Stimulated activated CD8-positive, alpha-beta memory T cell treated with anti-CD3 and anti-CD28 coated beads, Interleukin-15, amount 100 ng/mL, for 1 hour (primary cell): ENCODE results near the gene KRTAP5-2.
A peak's percentile ranks its signal among the peaks of the same experiment; 100 is the strongest.
"Not testable (repeated sequence)": the region's sequence is repeated elsewhere in the genome, so short reads cannot be mapped to it uniquely, and the experiment has no call there.

Source experiments
- DNase-seq: peaks from one replicate; pipeline ENCODE4 v3.0.0-alpha.2; 2020; ENCODE audit warnings: low read depth

The KRTAP5-2 gene

DNA sequence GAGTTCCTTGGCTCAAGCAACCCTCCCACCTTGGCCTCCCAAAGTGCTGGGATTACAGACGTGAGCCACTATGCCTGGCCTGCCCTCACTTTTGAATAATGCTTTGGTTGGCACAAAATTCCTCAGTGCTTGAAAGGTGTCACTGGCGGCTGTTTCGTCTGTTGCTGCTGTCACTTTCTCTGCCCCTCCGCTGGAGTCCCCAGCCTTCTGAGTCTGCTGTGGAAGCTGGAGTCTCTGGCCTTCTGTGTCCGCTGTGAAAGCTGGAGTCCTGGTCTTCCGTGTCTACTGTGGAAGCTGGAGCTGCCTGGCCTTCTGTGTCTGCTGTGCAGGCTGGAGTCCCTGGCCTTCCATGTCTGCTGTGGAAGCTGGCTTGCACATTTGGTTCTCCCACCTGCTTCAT lies 8.1 kb downstream of the KRTAP5-2 start:
- no peak for DNase-seq

DNA sequence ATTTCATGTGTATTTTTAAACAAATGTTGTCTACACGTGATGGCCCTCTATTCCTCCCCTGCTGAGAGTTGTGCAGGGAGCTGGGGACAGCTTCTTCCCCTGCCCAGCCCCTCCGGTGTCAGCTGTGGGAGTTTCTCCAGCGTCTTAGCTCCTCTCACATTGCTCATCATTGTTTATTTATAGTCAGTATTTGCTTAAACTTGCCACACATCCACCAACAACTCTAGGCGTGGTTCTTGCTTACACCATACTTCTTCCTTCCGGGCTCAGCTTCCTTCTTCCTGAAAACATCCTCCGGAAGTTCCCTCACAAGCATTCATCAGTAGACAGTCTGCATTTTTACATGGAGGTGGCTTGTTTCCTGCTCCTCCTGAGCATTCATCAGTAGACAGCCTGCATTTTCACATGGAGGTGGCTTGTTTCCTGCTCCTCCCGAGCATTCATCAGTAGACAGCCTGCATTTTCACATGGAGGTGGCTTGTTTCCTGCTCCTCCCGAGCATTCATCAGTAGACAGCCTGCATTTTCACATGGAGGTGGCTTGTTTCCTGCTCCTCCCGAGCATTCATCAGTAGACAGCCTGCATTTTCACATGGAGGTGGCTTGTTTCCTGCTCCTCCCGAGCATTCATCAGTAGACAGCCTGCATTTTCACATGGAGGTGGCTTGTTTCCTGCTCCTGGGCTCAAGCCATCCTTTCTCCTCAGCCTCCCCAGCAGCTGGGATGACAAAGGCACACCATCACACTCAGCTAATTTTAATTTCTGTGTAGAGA lies 8.7 kb downstream of the KRTAP5-2 start:
- not testable (repeated sequence) for DNase-seq

DNA sequence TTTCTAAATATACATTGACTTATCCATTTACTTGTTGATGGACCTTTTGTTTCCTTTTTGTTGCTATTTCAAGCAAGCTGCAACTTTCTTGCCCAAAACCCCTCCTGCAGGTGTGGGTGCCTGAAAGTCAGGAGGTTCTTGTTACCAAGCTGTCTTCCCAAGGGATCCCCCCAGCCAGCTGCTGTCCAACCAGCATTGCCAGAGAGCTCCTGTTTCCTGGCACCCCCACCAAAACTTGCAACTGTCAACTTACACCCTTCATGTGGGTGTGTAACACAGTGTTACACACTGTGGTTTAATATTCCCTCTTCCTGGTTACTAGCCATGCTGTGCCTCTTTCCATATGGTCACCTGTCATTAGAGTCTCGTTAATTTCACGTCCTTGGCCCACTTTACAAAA lies 11.4 kb downstream of the KRTAP5-2 start:
- DNase-seq: no peak

DNA sequence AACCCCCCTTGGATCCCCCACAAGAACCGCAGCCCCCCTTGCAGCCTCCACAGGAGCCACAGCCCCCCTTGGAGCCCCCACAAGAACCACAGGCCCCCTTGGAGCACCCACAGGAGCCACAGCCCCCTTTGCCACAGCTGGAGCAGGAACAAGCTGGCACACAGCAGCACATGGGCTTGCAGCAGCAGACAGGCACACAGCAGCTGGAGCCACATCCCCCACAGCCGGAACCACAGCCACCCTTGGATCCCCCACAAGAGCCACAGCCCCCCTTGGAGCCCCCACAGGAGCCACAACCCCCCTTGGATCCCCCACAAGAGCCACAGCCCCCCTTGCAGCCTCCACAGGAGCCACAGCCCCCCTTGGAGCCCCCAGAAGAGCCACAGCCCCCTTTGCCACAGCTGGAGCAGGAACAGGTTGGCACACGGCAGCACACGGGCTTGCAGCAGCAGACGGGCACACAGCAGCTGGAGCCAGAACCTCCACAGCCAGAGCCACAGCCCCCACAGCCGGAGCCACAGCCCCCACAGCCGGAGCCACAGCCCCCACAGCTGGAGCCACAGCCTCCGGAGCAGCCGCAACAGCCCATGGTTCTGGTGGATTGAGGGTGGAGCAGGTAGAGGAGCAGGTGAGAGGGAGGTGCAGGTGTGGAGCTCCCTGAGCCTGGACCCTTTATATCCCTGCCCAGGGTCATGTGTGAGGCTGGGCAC lies 13.3 kb downstream of the KRTAP5-2 start, which contains the start of gene KRTAP5-1:
Gene KRTAP5-1 (minus strand): TSS at position 623 of the 710 bp plus-strand sequence. CDS start 34 bp downstream, at position 589.
- DNase-seq: not testable (repeated sequence)

DNA sequence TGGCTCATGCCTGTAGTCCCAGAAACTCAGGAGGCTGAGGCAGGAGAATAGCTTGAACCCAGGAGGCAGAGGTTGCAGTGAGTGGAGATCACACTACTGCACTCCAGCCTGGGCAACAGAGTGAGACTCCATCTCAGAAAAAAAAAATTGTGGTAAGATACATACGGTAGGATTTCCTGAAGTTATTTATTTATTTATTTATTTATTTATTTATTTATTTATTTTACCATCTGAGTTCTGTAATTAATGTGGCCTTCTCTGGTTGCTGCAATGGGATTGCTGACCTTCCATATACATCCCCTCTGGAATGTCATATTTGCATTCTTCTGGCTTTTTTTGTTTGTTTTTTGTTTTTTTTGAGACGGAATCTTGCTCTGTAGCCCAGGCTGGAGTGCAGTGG lies 15.2 kb downstream of the KRTAP5-2 start:
- DNase-seq: not testable (repeated sequence)

DNA sequence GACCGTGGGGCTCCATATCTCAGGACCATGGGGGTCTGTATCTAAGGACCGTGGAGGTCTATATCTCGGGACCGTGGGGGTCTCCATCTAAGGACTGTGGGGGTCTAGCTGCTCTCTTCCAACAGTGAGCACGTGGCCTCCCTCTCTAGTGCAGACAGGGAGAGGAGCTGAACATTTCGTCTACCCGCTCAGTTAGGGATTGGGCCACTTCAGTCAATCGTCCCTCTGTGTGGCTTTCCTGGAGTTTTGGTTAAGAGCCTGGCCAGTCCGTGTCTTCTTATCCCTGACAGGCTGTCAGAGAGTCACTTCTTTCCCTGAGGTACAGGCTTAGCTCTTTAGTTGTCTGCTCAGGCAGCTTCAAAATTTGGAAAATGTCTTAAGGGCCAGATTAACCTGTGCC lies 16.1 kb downstream of the KRTAP5-2 start:
- no peak for DNase-seq

DNA sequence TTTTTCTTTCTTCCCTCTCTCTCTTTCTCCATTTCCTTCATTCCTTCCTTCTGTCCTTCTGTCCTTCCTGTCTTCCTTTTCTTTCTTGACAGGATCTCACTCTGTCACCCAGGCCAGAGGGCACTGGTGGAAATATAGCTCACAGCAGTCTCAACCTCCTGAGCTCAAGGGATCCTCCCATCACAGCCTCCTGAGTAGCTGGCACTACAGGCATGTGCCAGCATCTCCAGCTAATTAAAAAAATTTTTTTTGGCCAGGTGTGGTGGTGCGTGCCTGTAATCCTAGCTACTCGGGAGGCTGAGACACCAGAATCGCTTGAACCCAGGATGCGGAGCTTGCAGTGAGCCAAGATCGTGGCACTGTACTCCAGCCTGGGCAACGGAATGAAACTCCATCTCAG lies 21.3 kb downstream of the KRTAP5-2 start:
- no peak for DNase-seq

DNA sequence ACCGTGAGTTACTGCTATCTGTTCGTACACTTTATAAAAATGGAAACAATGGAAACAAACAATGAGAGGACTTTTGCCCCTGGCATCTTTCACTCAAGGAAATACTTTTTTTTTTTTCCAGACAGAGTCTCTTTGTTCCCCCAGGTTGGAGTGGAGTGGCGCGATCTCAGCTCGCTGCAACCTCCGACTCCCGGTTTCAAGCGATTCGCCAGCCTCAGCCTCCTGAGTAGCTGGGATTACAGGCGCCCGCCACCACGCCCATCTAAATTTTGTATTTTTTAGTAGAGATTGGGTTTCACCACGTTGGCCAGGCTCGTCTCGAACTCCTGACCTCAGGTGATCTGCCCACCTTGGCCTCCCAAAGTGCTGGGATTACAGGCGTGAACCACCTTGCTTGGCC lies 22.3 kb downstream of the KRTAP5-2 start:
- DNase-seq: not testable (repeated sequence)

DNA sequence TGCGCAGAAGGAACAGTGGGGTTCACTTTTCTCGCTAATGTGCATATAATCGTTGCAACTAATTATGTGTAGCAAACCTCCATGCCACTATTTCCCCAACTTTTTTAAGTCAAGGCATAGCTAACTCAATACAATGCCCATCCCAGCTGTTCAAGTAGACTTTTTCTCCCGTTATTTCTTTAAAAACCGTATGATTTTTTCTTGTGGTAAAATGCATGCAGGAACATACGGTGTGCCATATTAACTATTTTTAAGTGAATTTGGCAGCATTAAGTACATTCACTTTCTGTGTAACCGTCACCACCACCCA lies 23.2 kb downstream of the KRTAP5-2 start:
- DNase-seq: no peak

DNA sequence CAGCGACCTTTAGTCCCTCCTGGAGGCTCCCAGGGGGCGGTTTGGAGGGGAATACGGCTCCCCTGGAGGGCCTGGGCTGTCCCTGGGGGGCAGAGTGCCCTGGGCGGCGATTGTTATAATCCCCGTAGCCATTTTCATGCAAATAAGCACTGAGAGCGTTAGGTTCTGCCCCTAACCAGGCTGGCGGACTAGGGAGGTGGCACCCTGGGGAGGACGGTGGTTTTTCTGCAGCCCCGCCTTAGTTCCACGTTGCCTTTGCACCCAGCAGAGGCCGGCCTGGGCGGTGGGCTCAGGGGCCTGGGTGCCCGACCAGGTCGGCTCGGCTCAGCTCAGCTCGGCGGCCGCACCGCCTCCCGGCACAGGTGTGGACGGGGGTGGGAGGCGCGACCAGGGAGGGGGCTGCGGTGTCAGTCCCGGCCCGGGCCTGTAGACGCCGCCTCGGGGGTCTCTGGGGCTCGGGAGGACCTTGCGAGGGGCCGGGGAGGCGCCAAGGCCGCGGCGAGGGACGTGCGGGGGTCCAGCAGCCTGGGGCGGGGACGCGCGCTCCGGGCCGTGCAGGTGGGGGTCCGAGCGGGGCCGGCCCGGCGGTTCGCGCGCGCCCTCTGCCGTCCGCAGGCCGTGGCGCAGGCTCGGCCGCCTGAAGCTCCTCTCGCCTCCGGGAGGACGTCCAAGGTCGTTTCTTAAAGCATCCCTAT lies 23.7 kb downstream of the KRTAP5-2 start:
- no peak for DNase-seq

DNA sequence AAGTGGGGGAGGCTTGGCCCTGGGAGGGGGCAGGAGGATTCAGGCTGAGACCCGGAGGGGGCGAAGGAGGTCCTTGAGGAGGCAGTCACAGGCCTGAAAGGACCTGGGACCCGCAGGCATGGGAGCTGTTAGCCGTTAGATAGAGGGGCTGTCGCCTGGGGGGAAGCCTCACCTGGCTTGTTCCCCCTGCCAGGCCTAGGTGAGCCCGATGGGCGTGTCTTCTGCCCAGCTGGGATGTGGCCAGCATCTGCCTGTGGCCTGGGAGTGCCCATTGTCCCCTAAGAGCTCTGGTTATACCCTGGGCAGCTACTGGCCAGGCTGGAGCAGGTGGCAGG lies 24.2 kb downstream of the KRTAP5-2 start:
- no peak for DNase-seq

DNA sequence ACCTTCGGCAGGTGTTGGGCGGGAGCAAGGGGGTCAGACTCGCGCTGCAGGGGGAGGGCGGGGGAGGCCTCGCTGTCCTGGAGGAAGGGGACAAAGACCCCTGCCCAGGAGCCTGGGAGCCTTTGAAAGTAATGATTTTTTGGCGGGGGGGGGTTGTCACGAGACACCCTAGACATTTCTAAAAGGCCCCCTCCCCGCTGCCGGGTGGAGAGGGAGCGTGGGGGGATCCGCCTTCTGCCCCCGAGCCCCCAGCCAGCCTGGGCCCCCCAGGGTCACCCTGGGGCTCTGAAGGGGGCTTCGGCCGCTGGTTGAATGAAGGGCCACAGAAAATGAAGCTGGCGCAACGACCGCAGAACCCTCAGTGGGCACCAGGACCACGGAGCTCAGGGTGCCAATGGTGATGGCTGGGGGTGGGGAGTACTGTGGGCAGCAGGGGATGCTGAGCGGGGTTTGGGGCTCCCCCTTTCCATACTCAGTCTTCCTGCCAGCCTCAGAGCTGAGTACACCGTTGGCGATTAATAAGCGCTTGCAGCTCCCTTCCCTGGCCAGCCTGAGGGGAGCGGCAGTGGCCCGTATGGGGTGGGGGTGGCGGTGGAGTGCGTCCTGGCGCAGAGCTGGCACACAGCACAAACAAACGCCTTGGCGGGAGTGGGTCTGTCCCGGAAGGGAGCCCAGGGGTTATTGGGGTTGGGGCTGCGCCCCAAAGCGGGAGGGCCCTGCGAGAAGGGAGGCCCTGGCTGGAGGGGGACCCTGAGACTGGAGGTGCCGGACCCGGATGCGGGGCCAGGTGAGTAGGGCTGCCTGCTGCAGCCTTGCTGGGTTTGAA lies 24.8 kb downstream of the KRTAP5-2 start:
- no peak for DNase-seq

DNA sequence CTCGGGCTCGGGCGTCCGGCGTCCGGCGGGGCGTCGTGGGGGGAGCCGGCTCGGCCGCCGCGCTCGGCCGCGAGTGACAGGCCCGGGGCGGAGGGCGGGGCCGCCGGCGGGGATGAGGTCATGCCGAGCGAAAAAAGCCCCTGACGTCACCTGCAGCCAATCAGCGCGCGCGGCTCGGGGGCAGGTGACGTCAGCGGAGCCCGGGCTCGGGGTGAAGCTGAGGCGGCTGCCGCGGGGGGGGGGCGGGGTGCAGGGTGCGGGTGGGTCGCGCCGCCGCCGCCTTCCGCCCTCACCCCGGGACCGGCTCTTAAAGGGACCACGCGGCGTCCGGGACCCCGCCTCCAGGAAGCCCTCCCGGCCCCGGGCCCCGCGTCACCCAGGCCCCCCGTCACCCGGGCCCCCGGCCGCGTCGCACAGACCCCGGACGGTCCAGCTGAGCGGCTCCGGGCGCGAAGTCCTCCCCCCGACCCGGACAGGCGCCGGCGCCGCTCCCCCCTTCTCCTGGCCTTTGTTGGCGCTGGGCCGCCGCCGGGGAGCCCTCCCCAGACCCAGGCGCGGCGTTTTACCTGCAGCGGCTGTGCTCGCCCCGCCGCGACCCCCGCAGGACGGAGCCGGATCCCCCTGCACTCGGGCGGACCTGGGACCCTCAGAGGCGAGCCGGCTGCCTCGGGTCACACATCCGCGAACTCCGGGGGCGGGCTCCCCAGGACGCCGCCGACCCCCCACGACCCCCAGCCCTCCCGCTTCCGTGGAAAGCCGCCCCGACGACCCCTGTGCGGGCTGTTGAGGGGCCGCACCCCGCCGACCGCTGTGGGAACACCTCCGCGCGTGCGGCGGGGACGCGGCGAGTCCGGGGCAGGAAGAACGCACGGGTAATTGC lies 25.7 kb downstream of the KRTAP5-2 start, which contains the start of gene DUSP8:
Gene DUSP8 (minus strand): TSS at position 75 of the 880 bp plus-strand sequence. CDS start 6,445 bp downstream, outside the sequence.
- DNase-seq: peak; percentile 87

DNA sequence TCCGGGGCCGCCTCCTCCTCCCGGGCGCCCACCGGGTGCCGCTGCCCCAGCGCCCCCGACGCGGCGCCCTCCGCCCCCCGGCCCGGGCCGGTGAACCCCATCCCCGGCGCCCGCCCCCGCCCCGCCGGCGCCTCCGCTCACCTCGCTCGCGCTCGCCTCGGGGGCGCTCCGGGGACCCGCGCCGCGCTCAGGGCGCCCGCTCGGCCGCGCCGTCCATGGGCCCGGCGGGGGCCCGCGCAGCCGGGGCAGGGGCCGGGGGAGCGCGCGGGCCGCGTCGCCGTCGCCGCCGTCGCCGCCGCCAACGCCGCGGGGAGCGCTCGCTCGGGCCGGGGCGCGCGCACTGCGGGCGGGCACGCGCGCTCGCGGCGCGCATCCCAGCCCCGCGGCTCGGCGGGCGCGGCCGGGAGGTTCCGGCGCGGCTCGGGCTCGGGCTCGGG lies 26.3 kb downstream of the KRTAP5-2 start:
- no peak for DNase-seq

DNA sequence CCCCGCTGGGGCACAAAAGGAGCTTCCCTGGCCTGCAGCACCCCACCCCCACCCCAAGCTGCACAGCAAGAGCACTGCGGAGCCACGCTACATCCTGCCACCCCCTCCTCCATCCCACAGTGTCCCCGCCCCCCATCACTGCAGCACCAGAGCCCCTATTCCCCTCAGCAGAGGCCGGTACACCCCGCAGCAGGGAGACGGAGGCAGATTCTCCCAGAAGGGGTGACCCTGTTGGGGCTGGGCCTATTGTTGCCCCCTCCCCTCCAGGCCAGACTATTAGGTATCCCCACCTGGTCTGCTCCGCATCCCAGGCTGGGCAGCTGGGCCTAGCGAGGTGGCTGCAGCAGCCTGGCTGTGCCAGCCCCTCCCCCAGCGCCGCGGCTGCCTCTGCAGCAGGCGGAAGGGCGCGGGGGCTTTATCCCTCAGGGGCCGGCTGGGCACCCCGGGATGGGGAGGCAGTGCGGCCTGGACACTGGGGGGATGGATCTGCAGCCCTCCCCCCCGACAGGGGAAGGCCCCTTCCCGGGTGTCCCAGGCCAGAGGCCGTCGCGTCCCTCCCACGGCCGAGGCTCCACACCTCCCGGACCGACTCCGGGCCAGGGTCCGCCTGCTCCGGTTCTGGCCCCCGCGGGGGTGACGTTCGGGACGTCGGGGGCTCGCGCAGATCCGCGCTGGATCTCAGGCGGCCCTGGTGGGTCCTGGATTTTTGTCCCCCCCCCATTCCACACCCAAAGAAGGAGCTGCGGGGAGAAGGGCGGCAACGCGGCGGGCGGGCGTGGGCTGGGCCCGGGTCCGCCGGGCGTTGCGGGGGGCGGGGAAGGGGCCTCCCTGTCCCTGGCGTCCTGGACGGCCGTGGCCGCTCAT lies 27.0 kb downstream of the KRTAP5-2 start:
- no peak for DNase-seq

DNA sequence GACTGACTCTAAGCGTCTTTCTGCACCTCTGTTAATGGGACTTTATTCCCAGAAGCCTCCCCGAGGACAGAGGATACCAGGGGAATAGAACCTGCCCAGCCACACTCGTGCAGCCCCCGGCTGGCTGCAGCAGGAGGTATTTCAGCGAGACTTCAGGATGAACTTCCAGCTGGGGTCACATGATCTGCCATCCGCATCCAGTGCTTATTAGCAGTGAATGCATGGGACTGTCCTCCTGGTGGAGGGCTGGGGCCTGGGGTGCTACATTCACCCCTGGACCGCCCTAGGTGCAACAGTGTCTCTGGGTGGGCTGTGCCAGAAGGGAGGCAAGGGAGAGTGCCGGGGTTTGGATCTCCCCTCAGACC lies 27.6 kb downstream of the KRTAP5-2 start:
- no peak for DNase-seq

DNA sequence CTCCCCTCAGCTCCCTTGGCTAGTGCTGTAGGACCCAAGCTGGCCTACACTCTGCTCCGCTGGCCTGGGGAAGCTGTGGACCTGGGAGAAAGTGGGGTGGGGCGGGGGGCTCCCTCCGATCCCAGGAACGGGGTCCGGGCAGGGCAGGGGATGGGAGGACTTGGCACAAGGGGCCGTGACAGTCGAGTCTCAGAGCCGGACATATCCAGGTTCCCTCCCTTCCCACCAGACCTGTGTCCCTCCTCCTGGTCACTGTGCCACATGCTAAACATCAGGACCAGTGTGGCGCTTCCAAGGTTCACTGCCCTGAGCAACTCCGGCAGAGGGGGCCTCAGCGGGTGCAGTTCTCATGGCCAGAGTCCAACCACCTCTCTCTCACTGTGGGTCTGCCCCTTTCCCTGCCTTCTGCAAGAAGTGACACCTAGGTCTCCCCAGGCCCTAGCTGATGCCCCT lies 28.1 kb downstream of the KRTAP5-2 start:
- DNase-seq: no peak

DNA sequence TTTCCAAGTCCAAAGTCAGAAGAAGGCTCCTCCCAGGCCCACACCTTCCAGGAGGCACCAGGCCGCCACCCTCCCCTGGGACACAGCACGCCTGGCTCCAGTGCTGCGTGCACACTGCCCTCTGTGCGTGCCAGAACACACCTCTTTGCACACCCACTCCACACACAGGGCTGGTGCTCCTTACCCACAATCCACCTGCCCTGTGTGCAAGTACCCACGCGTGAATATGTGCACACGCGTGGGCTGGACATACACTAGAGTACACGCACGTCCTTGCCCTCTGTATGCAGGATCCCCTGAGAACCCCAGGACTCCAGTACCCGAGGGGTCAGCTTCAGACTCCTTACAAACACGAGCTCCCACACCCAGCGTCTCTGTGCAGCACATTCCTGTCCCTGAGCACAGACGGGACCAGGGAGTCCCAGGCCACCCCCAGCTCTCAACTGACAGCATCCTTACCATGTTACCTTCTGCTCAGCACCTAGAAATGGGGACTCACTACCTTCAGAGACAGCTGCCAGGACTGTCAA lies 28.8 kb downstream of the KRTAP5-2 start:
- DNase-seq: no peak

DNA sequence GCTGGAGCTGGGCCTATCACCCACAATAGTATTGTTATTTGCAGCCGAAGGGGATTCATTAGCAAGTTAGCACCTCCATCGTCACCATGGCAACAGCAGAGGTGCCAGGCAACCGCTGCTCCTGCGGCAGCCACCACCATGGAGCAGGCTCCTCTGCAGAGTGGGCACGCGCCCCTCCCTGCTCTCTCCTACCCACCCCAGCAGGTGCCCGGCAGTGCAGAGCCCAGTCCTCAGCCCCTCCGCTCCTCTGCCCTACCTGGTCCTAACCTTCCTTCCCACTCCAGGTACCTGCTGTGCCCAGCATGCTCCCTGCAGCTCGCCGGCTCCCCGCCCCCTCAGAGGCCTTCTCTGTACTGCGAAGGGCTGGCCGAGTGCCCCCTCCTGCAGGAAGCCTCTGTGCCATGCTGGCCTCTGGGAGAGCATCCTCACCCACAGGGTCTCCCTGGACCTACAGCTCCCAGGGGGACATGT lies 29.6 kb downstream of the KRTAP5-2 start:
- no peak for DNase-seq

DNA sequence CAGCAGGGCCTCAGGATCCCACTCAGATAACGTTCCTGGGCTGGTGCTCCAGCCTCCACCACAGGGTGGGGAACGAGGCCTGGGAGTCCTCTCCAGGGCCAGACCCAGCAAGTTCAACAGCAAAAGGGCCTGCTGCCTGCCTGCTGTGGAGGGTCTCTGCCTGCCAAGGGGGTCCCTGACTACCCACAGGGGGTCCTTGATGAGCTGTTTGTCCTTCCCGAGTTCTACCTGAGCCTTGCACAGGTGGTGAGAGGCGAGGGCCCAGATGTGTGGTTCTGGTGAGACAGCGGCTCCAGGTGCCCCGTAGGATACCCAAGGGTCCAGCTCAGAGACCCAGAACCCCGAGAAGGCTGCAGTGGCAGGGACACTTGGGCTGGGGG lies 30.4 kb downstream of the KRTAP5-2 start:
- no peak for DNase-seq
